NT2/D1 (cell line): ENCODE results near the gene KANK3.
"Not testable (repeated sequence)": the region's sequence is repeated elsewhere in the genome, so short reads cannot be mapped to it uniquely, and the experiment has no call there.

Source experiments
- DNase-seq: peaks from one replicate; pipeline ENCODE4 v3.0.0-alpha.2; 2011; ENCODE audit warnings: low read depth, low spot score
- H3K27me3 ChIP-seq: 2 replicates; pipeline ENCODE4 v1.6.0; 2011; ENCODE audit warnings: mild to moderate bottlenecking; ENCODE audit not compliant: insufficient read length, insufficient read depth
- H3K36me3 ChIP-seq: 2 replicates; pipeline ENCODE4 v1.6.1; 2011; ENCODE audit warnings: mild to moderate bottlenecking, low read length, mixed read lengths; ENCODE audit not compliant: insufficient read depth, insufficient read length
- H3K4me1 ChIP-seq: 2 replicates; pipeline ENCODE4 v1.5.1; 2011; ENCODE audit not compliant: insufficient read depth, insufficient read length
- H3K4me3 ChIP-seq: 2 replicates; pipeline ENCODE4 v1.5.1; 2011; ENCODE audit warnings: low read depth; ENCODE audit not compliant: insufficient read length
- H3K9ac ChIP-seq: 2 replicates; pipeline ENCODE4 v1.6.0; 2011; ENCODE audit warnings: low read depth; ENCODE audit not compliant: insufficient read length
- H3K9me3 ChIP-seq: 2 replicates; pipeline ENCODE4 v1.5.1; 2011; ENCODE audit warnings: mild to moderate bottlenecking, low read length; ENCODE audit not compliant: insufficient read depth
- SUZ12 ChIP-seq: IDR thresholded peaks from 2 replicates; pipeline ENCODE4 v1.6.1; 2011; ENCODE audit not compliant: insufficient read length, insufficient read depth; ENCODE audit errors: extremely low read depth
- YY1 ChIP-seq: IDR thresholded peaks from 2 replicates; pipeline ENCODE4 v1.6.1; 2011; ENCODE audit not compliant: insufficient read length, insufficient read depth
- ZNF274 ChIP-seq: IDR thresholded peaks from 2 replicates; pipeline ENCODE4 v1.6.1; 2011; ENCODE audit warnings: mild to moderate bottlenecking, low read depth, low read length

The KANK3 gene

GRCh38 chr19:8307400-8307964 lies 35.6 kb downstream of the KANK3 start:
- Histone ChIP-seq H3K4me1 (peaks cover 27% of the 10 kb centered on the region), H3K4me3 (peak overlapping the region; percentile 98), H3K9ac (peak overlapping the region; percentile 93), H3K9me3 (no peaks in the 10 kb centered on the region), H3K27me3 (no peaks in the 10 kb centered on the region), H3K36me3 (peaks cover 56% of the 10 kb centered on the region)
- no peak for DNase-seq
- TF ChIP-seq SUZ12 (no peak), YY1 (no peak)

- Histone ChIP-seq H3K4me3 (peak overlapping the region; percentile 98), H3K4me1 (peaks cover 20% of the 10 kb centered on the region), H3K36me3 (peaks cover 55% of the 10 kb centered on the region), H3K9me3 (no peaks in the 10 kb centered on the region), H3K27me3 (no peaks in the 10 kb centered on the region), H3K9ac (peak overlapping the region; percentile 50)
- no peak for DNase-seq
- no peak for TF ChIP-seq ZNF274
- no peak for TF ChIP-seq YY1
- no peak for TF ChIP-seq SUZ12
Measured at GRCh38 chr19:8306235-8307054, 36.6 kb downstream of the KANK3 start.

DNA sequence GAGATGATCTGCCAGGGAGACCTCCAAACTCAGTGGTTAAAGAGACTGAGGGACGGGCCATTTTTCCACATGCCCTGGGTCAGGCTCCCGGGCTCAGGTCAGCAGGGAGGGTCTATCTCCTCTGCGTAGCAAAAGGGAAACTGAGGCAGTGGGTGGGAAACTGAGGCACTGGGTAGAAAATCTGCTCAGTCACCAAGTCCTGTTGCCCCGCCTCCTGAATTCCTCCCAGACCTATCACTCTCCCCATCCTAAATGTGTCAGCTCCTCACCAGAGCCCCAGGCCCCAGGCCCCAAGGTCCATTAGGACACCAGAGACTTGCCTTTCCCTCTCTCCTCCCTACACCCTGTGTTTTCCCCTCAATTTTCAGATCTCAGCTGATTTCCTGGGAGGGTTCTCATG lies 37.3 kb downstream of the KANK3 start:
- DNase-seq = no peak
- no peak overlapping the region for H3K4me3 ChIP-seq
- no peak for TF ChIP-seq SUZ12
- H3K36me3 ChIP-seq = peaks cover 49% of the 10 kb centered on the region
- no peaks in the 10 kb centered on the region for H3K27me3 ChIP-seq
- H3K4me1 ChIP-seq = peaks cover 20% of the 10 kb centered on the region
- H3K9ac ChIP-seq = peak overlapping the region; percentile 38
- no peaks in the 10 kb centered on the region for H3K9me3 ChIP-seq

DNA sequence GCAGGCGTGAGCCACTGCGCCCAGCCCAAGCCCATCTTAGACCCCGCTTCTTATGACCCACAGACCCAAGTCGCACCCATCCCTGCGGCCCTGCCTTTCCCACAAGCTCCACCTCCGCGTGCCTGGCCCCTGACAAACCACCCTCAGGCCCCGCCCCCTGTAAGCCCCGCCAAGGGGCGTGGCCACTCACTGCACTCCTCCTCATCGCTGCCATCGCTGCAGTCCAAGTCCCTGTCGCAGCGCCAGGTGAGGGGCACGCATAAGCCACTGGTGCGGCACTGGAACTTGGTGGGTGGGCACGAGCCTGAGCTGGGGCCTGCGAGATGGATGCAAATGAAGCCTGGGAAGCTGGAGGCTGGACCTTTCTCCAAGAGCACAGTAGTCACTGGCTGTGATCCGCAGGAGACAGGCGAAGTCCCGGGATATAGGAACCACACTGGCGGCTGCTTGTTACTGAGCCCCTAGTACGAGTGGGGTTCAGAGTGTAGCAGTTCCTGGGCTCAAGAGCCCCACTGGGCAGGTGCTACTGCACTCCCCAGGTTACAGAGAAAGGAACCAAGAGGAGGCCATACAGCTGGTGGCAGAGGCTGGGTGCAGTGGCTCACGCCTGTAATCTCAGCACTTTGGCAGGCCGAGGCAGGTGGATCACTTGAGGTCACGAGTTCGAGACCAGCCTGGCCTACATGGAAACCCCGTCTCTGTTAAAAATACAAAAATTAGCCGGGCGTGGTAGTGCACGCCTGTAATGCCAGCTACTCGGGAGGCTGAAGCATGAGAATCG lies 38.0 kb downstream of the KANK3 start:
- H3K9me3 ChIP-seq = no peaks in the 10 kb centered on the region
- no peak overlapping the region for H3K4me3 ChIP-seq
- H3K9ac ChIP-seq = no peak overlapping the region
- peaks cover 42% of the 10 kb centered on the region for H3K36me3 ChIP-seq
- DNase-seq = no peak
- no peaks in the 10 kb centered on the region for H3K27me3 ChIP-seq
- H3K4me1 ChIP-seq = peaks cover 20% of the 10 kb centered on the region
- TF ChIP-seq SUZ12 (no peak), YY1 (no peak), ZNF274 (no peak)

GRCh38 chr19:8302734-8303133 lies 40.3 kb downstream of the KANK3 start:
- Histone ChIP-seq H3K27me3 (no peaks in the 10 kb centered on the region), H3K9me3 (no peaks in the 10 kb centered on the region), H3K4me3 (no peak overlapping the region), H3K36me3 (peaks cover 34% of the 10 kb centered on the region), H3K4me1 (peaks cover 20% of the 10 kb centered on the region), H3K9ac (no peak overlapping the region)
- TF ChIP-seq SUZ12 (no peak), YY1 (no peak), ZNF274 (no peak)
- no peak for DNase-seq

GRCh38 chr19:8302357-8302691 lies 40.7 kb downstream of the KANK3 start:
- Histone ChIP-seq H3K9me3 (no peaks in the 10 kb centered on the region), H3K4me3 (no peak overlapping the region), H3K27me3 (no peaks in the 10 kb centered on the region), H3K36me3 (peaks cover 34% of the 10 kb centered on the region), H3K9ac (no peak overlapping the region), H3K4me1 (peaks cover 17% of the 10 kb centered on the region)
- TF ChIP-seq ZNF274 (no peak), SUZ12 (no peak)
- DNase-seq = no peak

DNA sequence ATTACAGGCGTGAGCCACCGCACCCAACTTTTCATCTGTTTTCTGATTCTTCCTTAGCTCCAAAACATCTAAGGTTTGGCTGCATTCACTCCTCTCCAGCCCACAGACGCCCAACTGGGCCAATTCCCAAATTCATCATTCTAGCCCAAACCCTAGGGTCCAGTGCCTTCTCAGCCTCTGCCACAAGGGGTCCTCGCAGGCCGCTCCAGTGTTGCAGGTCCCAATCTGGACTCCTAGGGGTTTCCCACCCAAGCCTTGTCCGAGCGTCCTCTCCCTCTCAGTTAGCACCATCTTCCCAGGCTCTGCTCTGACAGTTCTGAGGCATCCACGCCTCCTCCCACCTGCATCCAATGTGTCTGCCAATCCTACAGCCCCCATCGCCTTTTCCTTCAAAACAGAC lies 51.7 kb downstream of the KANK3 start:
- not testable (repeated sequence) for H3K27me3 ChIP-seq, H3K4me3 ChIP-seq

GRCh38 chr19:8276508-8276907 lies 66.6 kb downstream of the KANK3 start:
- not testable (repeated sequence) for H3K36me3 ChIP-seq, H3K4me3 ChIP-seq, H3K9ac ChIP-seq, H3K9me3 ChIP-seq, H3K27me3 ChIP-seq, DNase-seq, H3K4me1 ChIP-seq

More for the DNA sequence above, 51.7 kb downstream of the KANK3 start:
- not testable (repeated sequence) for H3K4me1 ChIP-seq, H3K9me3 ChIP-seq, DNase-seq, H3K36me3 ChIP-seq, H3K9ac ChIP-seq
